Pancreas (tissue), 10 donors: ENCODE data around the gene ZNF57. TPM values are rescaled to one million over a fixed set of nuclear protein-coding genes. Genes with fewer than 3 reads are reported as not detected.

Experiments
- ATAC-seq, 4 donors: fragments of 200-7000 bp; cut with Tn5 transposase; one replicate each; pipeline versions ENCODE4 v1.8.0 to v1.9.1; 2020; ENCODE audit warnings: mild to moderate bottlenecking in 4 of 4, moderate library complexity in 4 of 4
- DNase-seq, 6 donors: peaks; one replicate each; pipeline ENCODE4 v3.0.0-alpha.2; 2020
- FAIRE-seq: peaks from 2 replicates; lab custom pipeline; 2012; peaks lifted over from hg19 to GRCh38; lab: Jason Lieb, UNC
- H3K27ac ChIP-seq, 4 donors: fragments of 200-600 bp; sonication (generic); 1 replicate in 3 of 4; 2 replicates in 1 of 4; pipeline versions ENCODE4 v1.5.0 to v1.8.0; 2020
- H3K27me3 ChIP-seq, 4 donors: fragments of 200-600 bp; one replicate each; pipeline ENCODE4 v1.8.0; 2021
- H3K36me3 ChIP-seq, 3 donors: fragments of 200-600 bp; sonication (generic) in 1 of 3; one replicate each; pipeline versions ENCODE4 v1.5.0 to v1.8.0; 2020 to 2021
- H3K4me1 ChIP-seq, 3 donors: fragments of 200-600 bp; one replicate each; pipeline ENCODE4 v1.8.0; 2021
- H3K4me3 ChIP-seq, 4 donors: fragments of 200-600 bp; sonication (generic) in 2 of 4; one replicate each; pipeline versions ENCODE4 v1.5.0 to v1.8.0; 2020 to 2021
- H3K9me3 ChIP-seq, 4 donors: fragments of 200-600 bp; one replicate each; pipeline ENCODE4 v1.8.0; 2021
- CTCF ChIP-seq, 4 donors: fragments of 200-600 bp; sonication (generic) in 3 of 4; IDR thresholded peaks; one replicate each; pipeline versions ENCODE4 v1.5.0 to v1.8.0; 2021; ENCODE audit warnings: antibody characterized with exemption in 4 of 4
- WGBS, 2 donors: extraction: QIAGEN DNeasy Blood & Tissue Kit; methylation state at CpG; one replicate each; pipeline ENCODE4 v1.1.7; 2013; 5-methylcytosine and 5-hydroxymethylcytosine counted together
- intact Hi-C, 3 donors: fragments of 100-400 bp; cut with DNase I; formaldehyde crosslinking; loops; one replicate each; pipeline versions ENCODE4 v1.11.1 to v1.14.2; 2022
- polyA plus RNA-seq, 2 donors: library from polyadenylated mRNA; stranded (reverse); fragments of 200-250 nt; gene quantifications; one replicate each; pipeline ENCODE4 v1.2.3, GENCODE V29; 2013
- total RNA-seq, 6 donors: library from RNA; stranded (reverse); fragmentation: NEBNext Ultra II Directional in 4 of 6; extraction: Animal tissue kit (Norgen Biotek cat#: 25700) in 4 of 6; gene quantifications; one replicate each; pipeline versions ENCODE4 v1.2.1 to v1.2.4, GENCODE V29; 2021 to 2023
- donor health status: healthy with polysubstance abuse.
- donor health status: DM: no; HTN: no; CAD: no; lungs with moderate emphysema.
- donor health status: DM: no; HTN: no; CAD: no.
- donor health status: control.
- donor health status: control.
- donor health status: Bipolar disorder and iron deficiency.
- donor health status: DM: yes; HTN: yes; CAD: no.
- donor health status: DM: no; HTN: no; CAD: no.
- donor health status: DM: no; HTN: no; CAD: no.
- donor health status: DM: yes; HTN: yes; CAD: no.

ZNF57 gene
- total and polyA plus RNA-seq, 8 donors, result 1.6 to 3.0 (median 2.1) TPM

DNA sequence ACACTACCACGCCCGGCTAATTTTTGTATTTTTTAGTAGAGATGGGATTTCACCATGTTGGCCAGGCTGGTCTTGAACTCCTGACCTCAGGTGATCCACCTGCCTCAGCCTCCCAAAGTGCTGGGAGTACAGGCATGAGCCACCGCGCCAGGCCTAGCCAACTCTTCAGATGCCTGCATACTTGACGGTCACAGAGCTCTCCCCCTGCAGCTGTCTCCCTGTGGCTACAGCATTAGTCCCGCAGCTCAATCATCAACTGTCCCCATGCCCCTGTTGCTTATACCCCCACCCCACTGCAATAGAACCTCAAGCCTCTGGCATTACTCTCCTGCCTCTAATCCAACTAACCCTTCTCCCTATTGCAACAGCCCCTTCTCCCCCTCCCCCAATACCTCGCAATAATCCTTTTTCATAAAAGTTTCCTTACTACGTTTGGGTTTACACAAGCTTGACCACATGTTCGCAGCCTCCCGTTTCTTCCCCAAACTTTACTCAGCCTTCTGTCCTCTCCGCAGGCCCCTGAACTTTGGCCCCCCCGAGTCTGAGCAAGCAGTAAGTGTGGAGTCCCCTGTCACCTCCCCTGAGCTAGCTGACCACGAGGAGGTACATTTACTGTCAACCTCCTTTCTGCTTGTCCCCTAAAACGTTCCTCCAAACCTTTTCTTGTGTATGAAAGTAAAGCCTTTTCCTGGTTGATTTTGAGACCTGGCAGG lies 42.4 kb downstream of the ZNF57 start:
- intact Hi-C loops, result no loop called here
- FAIRE-seq, result no peak

DNA sequence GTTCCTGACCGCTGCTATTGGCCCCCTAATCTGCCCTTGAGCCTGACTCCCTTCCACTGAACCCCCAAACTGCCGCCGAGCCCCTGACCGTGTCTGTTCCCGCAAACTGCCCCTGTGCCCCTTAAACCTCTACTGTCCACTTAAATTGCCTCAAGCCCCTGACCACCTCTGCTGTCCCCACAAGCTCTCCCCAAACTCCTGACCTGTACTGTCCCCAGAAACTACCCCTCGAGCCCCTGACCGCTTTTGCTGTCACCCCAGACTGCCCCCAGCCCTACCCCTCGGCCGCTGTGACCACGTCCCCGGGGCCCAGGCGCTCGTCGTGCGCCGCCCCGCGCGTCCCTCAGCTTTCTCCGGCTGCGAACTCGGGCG lies 43.7 kb downstream of the ZNF57 start:
- WGBS, 2 donors, result 1% methylated on average over 23 of the region's 23 CpGs
- Histone ChIP-seq H3K27ac (peak overlapping the region; percentile 91 to 95 (median 92)), H3K9me3 (no peaks in the 10 kb centered on the region), H3K36me3 (peaks cover 0 to 3% (median 0%) of the 10 kb centered on the region in 3 donors), H3K4me3 (peak overlapping the region; percentile 49 to 90 (median 82)), H3K4me1 (peaks cover 3 to 10% (median 4%) of the 10 kb centered on the region in 3 donors), H3K27me3 (no peaks in the 10 kb centered on the region)
- DNase-seq (no peak), ATAC-seq (no peak), FAIRE-seq (no peak)
- intact Hi-C loops, result no loop called here
- TF ChIP-seq CTCF (IDR thresholded peaks at IDR 0.05), result no peak

More for the DNA sequence above, 42.4 kb downstream of the ZNF57 start:
- peaks cover 0 to 6% (median 0%) of the 10 kb centered on the region in 3 donors for H3K36me3 ChIP-seq
- no peak for ATAC-seq
- no peak overlapping the region for H3K4me3 ChIP-seq
- TF ChIP-seq CTCF (IDR thresholded peaks at IDR 0.05), result no peak
- no peak for DNase-seq
- H3K9me3 ChIP-seq, result no peaks in the 10 kb centered on the region
- no peaks in the 10 kb centered on the region for H3K27me3 ChIP-seq
- 73 to 75% methylated on average over 14 of the region's 14 CpGs for WGBS, 2 donors
- H3K4me1 ChIP-seq, result peaks cover 0 to 5% (median 4%) of the 10 kb centered on the region in 3 donors
- H3K27ac ChIP-seq, result no peak overlapping the region

DNA sequence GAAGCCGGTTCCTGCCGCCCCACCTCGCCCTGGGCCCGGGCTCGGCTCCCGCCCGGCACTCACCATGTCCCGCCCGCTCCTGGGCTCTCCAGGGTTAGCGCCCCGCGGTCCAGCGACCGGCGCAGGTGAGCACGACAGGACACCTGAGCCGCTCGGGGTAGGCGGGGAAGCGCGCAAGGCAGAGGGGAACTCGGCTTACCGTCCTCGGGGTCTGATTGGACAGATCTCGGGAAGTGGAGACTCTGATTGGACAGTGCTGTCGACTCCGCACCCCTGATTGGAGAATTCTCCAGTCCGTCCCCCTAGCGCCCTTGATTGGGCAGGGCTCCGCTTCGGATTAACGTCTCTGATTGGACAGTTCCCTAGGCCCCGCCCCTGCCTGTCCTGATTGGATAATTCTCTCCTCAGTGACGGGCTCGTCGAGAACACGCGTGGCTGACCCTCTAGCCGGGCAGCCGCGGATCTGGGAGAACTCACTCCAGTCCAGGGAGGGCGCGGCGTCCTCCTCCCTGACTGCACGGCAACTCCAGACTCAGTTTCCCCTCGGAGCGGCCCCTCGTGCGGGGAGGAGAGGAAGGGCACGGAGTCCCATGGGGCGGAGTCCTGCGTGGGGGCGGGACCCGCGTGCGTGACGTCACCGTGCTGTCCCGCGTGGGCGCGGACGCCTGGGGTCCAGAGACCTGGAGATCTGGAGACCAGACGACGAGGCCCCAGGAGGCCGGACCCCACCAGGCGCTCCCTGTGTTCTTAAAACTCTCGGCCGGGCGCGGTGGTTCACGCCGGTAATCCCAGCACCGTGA lies 44.2 kb downstream of the ZNF57 start, which contains the start of gene ZNF77:
ZNF77 (minus strand) TSS at position 197 of the 800 bp plus-strand sequence; CDS start at position 66, 131 bp downstream.
- peaks cover 4 to 12% (median 6%) of the 10 kb centered on the region in 3 donors for H3K4me1 ChIP-seq
- peak; percentile 95 for FAIRE-seq

GRCh38 chr19:2945575-2946184 lies 45.0 kb downstream of the ZNF57 start:
- Histone ChIP-seq H3K4me3 (peak overlapping the region; percentile 49 to 90 (median 82)), H3K27me3 (no peaks in the 10 kb centered on the region), H3K4me1 (peaks cover 4 to 12% (median 6%) of the 10 kb centered on the region in 3 donors), H3K27ac (peak overlapping the region; percentile 91 to 95 (median 92)), H3K36me3 (no peaks in the 10 kb centered on the region), H3K9me3 (no peaks in the 10 kb centered on the region)
- FAIRE-seq (no peak), ATAC-seq (no peak), DNase-seq (no peak)
- WGBS, 2 donors, result 36 to 38% methylated on average over 17 of the region's 17 CpGs
- intact Hi-C loops, result no loop called here
- no peak for TF ChIP-seq CTCF (IDR thresholded peaks at IDR 0.05)

More for the DNA sequence above, 44.2 kb downstream of the ZNF57 start, which contains the start of gene ZNF77:
- peak within 1 kb of the TSS; percentile 49 to 90 (median 82) for H3K4me3 ChIP-seq
- DNase-seq (peak; percentile 95 to 99 (median 99)), ATAC-seq (peak; percentile 96 to 97 (median 96))
- no peaks in the 10 kb centered on the region for H3K36me3 ChIP-seq
- H3K9me3 ChIP-seq, result no peaks in the 10 kb centered on the region
- peak in 2 of 4 donors; percentile 9 to 21 for TF ChIP-seq CTCF (IDR thresholded peaks at IDR 0.05)
- intact Hi-C loops, result no loop called here
- no peaks in the 10 kb centered on the region for H3K27me3 ChIP-seq
- 1% methylated on average over 74 of the region's 74 CpGs for WGBS, 2 donors
- H3K27ac ChIP-seq, result peak within 1 kb of the TSS; percentile 91 to 95 (median 92)
